B cell (primary cell): ENCODE results near the gene BDH2. TPM values are rescaled to one million over a fixed set of nuclear protein-coding genes. Genes with fewer than 3 reads are reported as not detected.

Experiments
- ATAC-seq: fragments of 200-7000 bp; cut with Tn5 transposase; one replicate; pipeline ENCODE4 v1.10.0; 2021; ENCODE audit warnings: low read depth, mild to moderate bottlenecking, moderate number of reproducible peaks, moderate library complexity
- CTCF ChIA-PET: fragments of 350-600 bp; sonication (Branson Sonifier 250); formaldehyde crosslinking; loops from one replicate; lab custom pipeline; 2021; ENCODE audit warnings: antibody characterized with exemption, inconsistent platforms; lab: Charles Lee
- POLR2A ChIA-PET: fragments of 350-600 bp; sonication (Branson Sonifier 250); formaldehyde crosslinking; loops from one replicate; lab custom pipeline; 2021; ENCODE audit warnings: antibody characterized with exemption; lab: Charles Lee
- DNase-seq: peaks from one replicate; pipeline ENCODE4 v3.0.0; 2013
- H2AFZ ChIP-seq: 2 replicates; pipeline ENCODE4 v1.6.1; 2012; ENCODE audit warnings: mild to moderate bottlenecking, low read depth, low read length; ENCODE audit not compliant: insufficient read depth, poor library complexity, severe bottlenecking
- H3K27ac ChIP-seq, 2 donors: 1 replicate in 1 of 2; 2 replicates in 1 of 2; pipeline ENCODE4 v1.5.1; 2012 to 2013; ENCODE audit warnings: low read length in 2 of 2, mild to moderate bottlenecking in 2 of 2, moderate library complexity in 1 of 2
- H3K27me3 ChIP-seq, 4 experiments: fragments of 200-600 bp in 1 of 4; sonication (generic) in 1 of 4; replicated peaks in 1 of 4; 1 replicate in 2 of 4; 2 replicates in 2 of 4; pipeline versions ENCODE4 v1.6.1 to v1.7.0; 2013 to 2016; ENCODE audit warnings: low read length in 3 of 4, mild to moderate bottlenecking in 2 of 4, mixed read lengths in 1 of 4, moderate library complexity in 1 of 4; ENCODE audit not compliant: insufficient read depth in 4 of 4, control insufficient read depth in 3 of 4; ENCODE audit errors: control extremely low read depth in 1 of 4
- H3K36me3 ChIP-seq, 2 experiments: replicated peaks in 1 of 2; 1 replicate in 1 of 2; 2 replicates in 1 of 2; pipeline versions ENCODE4 v1.6.1 to v1.7.1; 2013; ENCODE audit warnings: low read length in 1 of 2; ENCODE audit not compliant: insufficient read depth in 2 of 2, control insufficient read depth in 1 of 2; ENCODE audit errors: control extremely low read depth in 1 of 2, extremely low read depth in 1 of 2
- H3K4me1 ChIP-seq, 2 donors: fragments of 200-600 bp in 1 of 2; sonication (generic) in 1 of 2; 1 replicate in 1 of 2; 2 replicates in 1 of 2; pipeline versions ENCODE4 v1.5.1 to v1.6.1; 2013 to 2017; ENCODE audit warnings: low read length in 2 of 2; ENCODE audit not compliant: control insufficient read depth in 2 of 2, insufficient read depth in 2 of 2
- H3K4me2 ChIP-seq: replicated peaks from 2 replicates; pipeline ENCODE3; 2012; ENCODE audit warnings: mild to moderate bottlenecking, low read depth, low read length; ENCODE audit not compliant: poor library complexity, severe bottlenecking
- H3K4me3 ChIP-seq, 5 experiments: fragments of 200-600 bp in 1 of 5; sonication (generic) in 1 of 5; 1 replicate in 3 of 5; 2 replicates in 2 of 5; pipeline versions ENCODE4 v1.5.1 to v1.7.0; 2011 to 2016; ENCODE audit warnings: low read length in 4 of 5, mild to moderate bottlenecking in 4 of 5, low read depth in 2 of 5, control low read depth in 1 of 5, moderate library complexity in 1 of 5; ENCODE audit not compliant: insufficient read depth in 1 of 5; ENCODE audit errors: control extremely low read depth in 1 of 5, extremely low read depth in 1 of 5
- H3K79me2 ChIP-seq: fragments of 200-600 bp; sonication (generic); one replicate; pipeline ENCODE4 v1.6.0; 2016; ENCODE audit warnings: low read length; ENCODE audit not compliant: control insufficient read depth, insufficient read depth
- H3K9ac ChIP-seq: fragments of 200-600 bp; sonication (generic); 2 replicates; pipeline ENCODE4 v1.6.1; 2017; ENCODE audit warnings: mild to moderate bottlenecking, low read length, moderate library complexity
- H3K9me3 ChIP-seq, 3 donors: one replicate each; pipeline versions ENCODE4 v1.6.1 to v1.7.1; 2013; ENCODE audit warnings: low read length in 2 of 3; ENCODE audit not compliant: control insufficient read depth in 2 of 3, insufficient read depth in 1 of 3; ENCODE audit errors: control extremely low read depth in 1 of 3
- H4K20me1 ChIP-seq: 2 replicates; pipeline ENCODE4 v1.6.0; 2012; ENCODE audit warnings: mild to moderate bottlenecking, low read length; ENCODE audit not compliant: insufficient read depth, control insufficient read depth, poor library complexity, severe bottlenecking
- H3K27ac Mint-ChIP-seq: one replicate; pipeline ENCODE4 v1.8.0; 2021; ENCODE audit warnings: mixed read lengths
- H3K27me3 Mint-ChIP-seq: one replicate; pipeline ENCODE4 v1.8.0; 2021; ENCODE audit warnings: mixed read lengths
- H3K4me1 Mint-ChIP-seq: one replicate; pipeline ENCODE4 v1.8.0; 2021; ENCODE audit warnings: mixed read lengths
- H3K4me3 Mint-ChIP-seq: one replicate; pipeline ENCODE4 v1.8.0; 2021; ENCODE audit warnings: mixed read lengths
- H3K9me3 Mint-ChIP-seq: one replicate; pipeline ENCODE4 v1.8.0; 2022; ENCODE audit warnings: mixed read lengths; ENCODE audit not compliant: insufficient read depth
- CTCF ChIP-seq: fragments of 200-600 bp; IDR thresholded peaks from one replicate; pipeline ENCODE4 v1.8.0; 2022; ENCODE audit warnings: antibody characterized with exemption, mild to moderate bottlenecking
- EZH2 ChIP-seq: IDR thresholded peaks from 2 replicates; pipeline ENCODE4 v1.6.1; 2012; ENCODE audit warnings: borderline replicate concordance, low read depth, mild to moderate bottlenecking, moderate library complexity, low read length; ENCODE audit not compliant: insufficient read depth, poor library complexity, severe bottlenecking
- WGBS: methylation state at CpG from one replicate; pipeline ENCODE4 v1.1.5; 2013; ENCODE audit warnings: missing lambda C conversion rate; ENCODE audit not compliant: insufficient coverage; 5-methylcytosine and 5-hydroxymethylcytosine counted together
- intact Hi-C: fragments of 100-400 bp; cut with micrococcal nuclease; formaldehyde crosslinking; loops from one replicate; pipeline ENCODE4 v1.10.0; 2022
- polyA minus RNA-seq: library from RNA; depleted of rRNA, polyadenylated mRNA; stranded (reverse); fragments of >200 nt; gene quantifications from 2 replicates; pipeline ENCODE4 v1.2.3, GENCODE V29; 2012
- polyA plus RNA-seq: library from polyadenylated mRNA; depleted of rRNA; stranded (reverse); fragments of >200 nt; gene quantifications from 2 replicates; pipeline ENCODE4 v1.2.3, GENCODE V29; 2012
- total RNA-seq, 2 donors: library from RNA; stranded (reverse); fragments of 120-200 nt in 1 of 2; gene quantifications; 1 replicate in 1 of 2; 2 replicates in 1 of 2; pipeline versions ENCODE4 v1.2.3 to v1.2.4, GENCODE V29; 2013 to 2022

The BDH2 gene
- total RNA-seq: 8.8 and 12.6 TPM in 2 replicates
- 21.4 TPM for total RNA-seq (2013)
- 9.1 and 16.4 TPM in 2 replicates for polyA plus RNA-seq
- polyA minus RNA-seq: 4.0 and 7.8 TPM in 2 replicates

GRCh38 chr4:103099691-103100392, at the start of gene BDH2:
Gene BDH2, minus strand, starts transcription at chr4:103099834. Its CDS starts 3,580 bp downstream, at chr4:103096254.
- peaks cover 19% of the 10 kb centered on the region for H3K79me2 ChIP-seq
- H3K9me3 Mint-ChIP-seq: no peaks in the 10 kb centered on the region
- peak; percentile 99 for ATAC-seq
- peak within 1 kb of the TSS; percentile 84 for H3K27ac Mint-ChIP-seq
- intact Hi-C loops: loop anchor here (1.0 to 5.0 kb wide), 12 partner anchors 25 to 755 kb away; partner anchors contain the start of genes CENPE, CISD2, MANBA and NFKB1
- CTCF ChIA-PET: interaction anchor here (0.7 to 4.3 kb wide), 21 partner anchors 9 to 800 kb away, joined by 3 to 38 read pairs (median 4); partner anchors contain the start of genes CISD2, MANBA, SLC9B1 and UBE2D3
- H3K9ac ChIP-seq: peak within 1 kb of the TSS; percentile 59
- H3K36me3 ChIP-seq: no peaks in the 10 kb centered on the region
- peak within 1 kb of the TSS in 1 of 2 donors; percentile 23 for H3K27ac ChIP-seq
- peak; percentile 86 for DNase-seq
- H3K4me2 ChIP-seq: peak within 1 kb of the TSS; percentile 72
- H4K20me1 ChIP-seq: no peaks in the 10 kb centered on the region
- H3K9me3 ChIP-seq: no peaks in the 10 kb centered on the region
- peaks cover 8 to 11% of the 10 kb centered on the region in 2 donors for H3K4me1 ChIP-seq
- TF ChIP-seq CTCF (peak; percentile 85), EZH2 (no peak)
- WGBS: 13% methylated on average over 9 of the region's 11 CpGs
- H3K4me1 Mint-ChIP-seq: peaks cover 13% of the 10 kb centered on the region
- H3K4me3 ChIP-seq: peak within 1 kb of the TSS; percentile 30 to 72 (median 59)
- no peaks in the 10 kb centered on the region for H3K27me3 ChIP-seq
- peak within 1 kb of the TSS; percentile 79 for H2AFZ ChIP-seq
- peak within 1 kb of the TSS; percentile 89 for H3K4me3 Mint-ChIP-seq
- no peaks in the 10 kb centered on the region for H3K27me3 Mint-ChIP-seq
- POLR2A ChIA-PET: interaction anchor here (0.7 to 1.3 kb wide), 3 partner anchors 22 to 1276 kb away, joined by 3 to 4 read pairs (median 4); partner anchors contain the start of gene UBE2D3

- Histone ChIP-seq H3K27ac (no peak overlapping the region), H3K79me2 (no peaks in the 10 kb centered on the region), H3K36me3 (peaks cover 0 to 1% of the 10 kb centered on the region in 2 experiments), H2AFZ (no peak overlapping the region), H3K4me3 (no peak overlapping the region), H3K4me2 (no peak overlapping the region), H3K9ac (no peak overlapping the region), H3K9me3 (no peaks in the 10 kb centered on the region), H4K20me1 (no peaks in the 10 kb centered on the region), H3K27me3 (no peaks in the 10 kb centered on the region), H3K4me1 (no peaks in the 10 kb centered on the region)
- ChIA-PET POLR2A (no interaction called here), CTCF (no interaction called here)
- H3K9me3 Mint-ChIP-seq: no peaks in the 10 kb centered on the region
- intact Hi-C loops: no loop called here
- TF ChIP-seq CTCF (no peak), EZH2 (no peak)
- peaks cover 4% of the 10 kb centered on the region for H3K4me1 Mint-ChIP-seq
- ATAC-seq (no peak), DNase-seq (no peak)
- H3K4me3 Mint-ChIP-seq: no peak overlapping the region
- no peaks in the 10 kb centered on the region for H3K27me3 Mint-ChIP-seq
- no peak overlapping the region for H3K27ac Mint-ChIP-seq
- WGBS: no CpG with 5 or more reads among the region's 4 CpGs
These were observed 45.3 kb upstream of the BDH2 start for GRCh38 chr4:103144926-103145325.
